Tibial nerve (tissue), 4 donors: ENCODE data around the gene NPHS2.

Source experiments
- CTCF ChIP-seq, 5 experiments: fragments of 200-600 bp in 3 of 5; fragments of 450-650 bp in 2 of 5; sonication (generic) in 3 of 5; IDR thresholded peaks; one replicate each; pipeline ENCODE4 v1.5.1; 2016 to 2019; ENCODE audit warnings: antibody characterized with exemption in 5 of 5, mild to moderate bottlenecking in 3 of 5, moderate library complexity in 2 of 5
- EP300 ChIP-seq, 2 donors: sonication (generic); formaldehyde crosslinking; IDR thresholded peaks; one replicate each; pipeline ENCODE4 v1.6.1; 2017; ENCODE audit warnings: antibody characterized with exemption in 2 of 2, mild to moderate bottlenecking in 1 of 2
- POLR2A ChIP-seq, 2 donors: fragments of 450-650 bp; IDR thresholded peaks; one replicate each; pipeline ENCODE4 v1.6.1; 2017; ENCODE audit warnings: antibody characterized with exemption in 2 of 2, mild to moderate bottlenecking in 2 of 2, moderate library complexity in 2 of 2

- TF ChIP-seq CTCF (IDR thresholded peaks at IDR 0.05) (no peak), POLR2A (IDR thresholded peaks at IDR 0.05) (no peak), EP300 (IDR thresholded peaks at IDR 0.05) (no peak)
These were observed 16.1 kb upstream of the NPHS2 start, which contains the start of gene TDRD5 for GRCh38 chr1:179591592-179592580.
